Stomach (tissue), 9 donors: Measurements from ENCODE around the gene TANGO2. TPM values are rescaled to one million over a fixed set of nuclear protein-coding genes. Genes with fewer than 3 reads are reported as not detected.

ENCODE experiments used
- DNase-seq, 2 donors: peaks; one replicate each; pipeline versions ENCODE4 v3.0.0 to v3.0.0-alpha.2; 2013 to 2019
- H3K27ac ChIP-seq, 5 donors: fragments of 200-600 bp in 4 of 5; sonication (generic) in 4 of 5; one replicate each; pipeline ENCODE4 v1.5.1; 2013 to 2019; ENCODE audit warnings: mild to moderate bottlenecking in 1 of 5, moderate library complexity in 1 of 5
- H3K27me3 ChIP-seq, 3 donors: fragments of 200-600 bp; sonication (generic); one replicate each; pipeline ENCODE4 v1.5.1; 2017 to 2019; ENCODE audit warnings: mixed run types in 1 of 3
- H3K36me3 ChIP-seq, 4 donors: fragments of 200-600 bp; sonication (generic); 1 replicate in 3 of 4; 2 replicates in 1 of 4; pipeline ENCODE4 v1.5.1; 2016 to 2019
- H3K4me1 ChIP-seq, 4 donors: fragments of 200-600 bp; sonication (generic); one replicate each; pipeline ENCODE4 v1.5.1; 2016 to 2019
- H3K4me3 ChIP-seq, 4 donors: fragments of 200-600 bp; sonication (generic) in 3 of 4; one replicate each; pipeline ENCODE4 v1.5.1; 2016 to 2019; ENCODE audit warnings: mild to moderate bottlenecking in 1 of 4
- H3K9me3 ChIP-seq, 4 donors: fragments of 200-600 bp; sonication (generic); one replicate each; pipeline ENCODE4 v1.5.1; 2016 to 2019
- EP300 ChIP-seq: sonication (generic); formaldehyde crosslinking; IDR thresholded peaks from one replicate; pipeline ENCODE4 v1.6.1; 2017; ENCODE audit warnings: antibody characterized with exemption
- POLR2A ChIP-seq, 4 donors: fragments of 450-650 bp; IDR thresholded peaks; one replicate each; pipeline ENCODE4 v1.6.1; 2016; ENCODE audit warnings: antibody characterized with exemption in 4 of 4, control low read depth in 2 of 4, mild to moderate bottlenecking in 1 of 4, moderate library complexity in 1 of 4
- POLR2AphosphoS5 ChIP-seq, 3 donors: sonication (generic); formaldehyde crosslinking; IDR thresholded peaks; one replicate each; pipeline ENCODE4 v1.6.1; 2016; ENCODE audit warnings: antibody characterized with exemption in 3 of 3
- WGBS, 5 donors: extraction: QIAGEN DNeasy Blood & Tissue Kit in 3 of 5; methylation state at CpG; one replicate each; pipeline versions ENCODE4 v1.1.5 to v1.1.7; 2013 to 2018; 5-methylcytosine and 5-hydroxymethylcytosine counted together
- intact Hi-C: fragments of 100-400 bp; cut with DNase I; formaldehyde crosslinking; loops from one replicate; pipeline ENCODE4 v1.15.1; 2023; ENCODE audit warnings: low total_unique reads
- polyA plus RNA-seq, 3 donors: library from polyadenylated mRNA; stranded (reverse); fragments of 200-250 nt; gene quantifications; one replicate each; pipeline ENCODE4 v1.2.3, GENCODE V29; 2013
- total RNA-seq, 5 donors: library from RNA; depleted of rRNA; stranded (reverse); fragments of >200 nt; gene quantifications; one replicate each; pipeline versions ENCODE4 v1.1.0 to v1.2.3, GENCODE V29; 2014 to 2016
- TF ChIP-seq, protein P1 (sequence below), 7 experiments: fragments of 450-650 bp in 4 of 7; fragments of 200-600 bp in 3 of 7; sonication (generic) in 3 of 7; IDR thresholded peaks; one replicate each; pipeline ENCODE4 v1.5.1; 2016 to 2019; ENCODE audit warnings: antibody characterized with exemption in 7 of 7, control low read depth in 2 of 7, mild to moderate bottlenecking in 1 of 7
- donor health status: healthy with polysubstance abuse.
- donor health status: Bipolar disorder and iron deficiency.
- donor health status: healthy.

Gene TANGO2
- total and polyA plus RNA-seq, 8 donors, result 13.8 to 38.8 (median 26.6) TPM

DNA sequence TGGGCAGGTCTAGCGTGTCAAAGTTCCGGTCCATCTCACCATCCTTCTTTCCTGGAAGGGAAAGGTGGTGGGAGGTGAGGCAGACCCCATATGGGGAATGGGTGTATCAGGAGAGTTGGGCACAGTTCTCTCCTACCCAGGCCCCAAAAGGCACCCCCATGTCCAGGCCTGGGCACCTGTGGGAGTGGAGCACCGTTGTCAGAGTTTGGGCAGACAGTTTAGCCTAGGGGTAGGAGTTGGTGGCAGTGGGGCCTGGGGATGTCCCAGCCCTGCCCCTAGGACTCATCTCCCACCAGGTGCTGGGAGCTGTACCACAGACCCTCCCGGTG, 45.2 kb upstream of the TANGO2 start:
- WGBS, 5 donors, result 70 to 90% (median 86%) methylated on average over 3 to 4 of the region's 4 CpGs
- no peak overlapping the region for H3K27ac ChIP-seq

DNA sequence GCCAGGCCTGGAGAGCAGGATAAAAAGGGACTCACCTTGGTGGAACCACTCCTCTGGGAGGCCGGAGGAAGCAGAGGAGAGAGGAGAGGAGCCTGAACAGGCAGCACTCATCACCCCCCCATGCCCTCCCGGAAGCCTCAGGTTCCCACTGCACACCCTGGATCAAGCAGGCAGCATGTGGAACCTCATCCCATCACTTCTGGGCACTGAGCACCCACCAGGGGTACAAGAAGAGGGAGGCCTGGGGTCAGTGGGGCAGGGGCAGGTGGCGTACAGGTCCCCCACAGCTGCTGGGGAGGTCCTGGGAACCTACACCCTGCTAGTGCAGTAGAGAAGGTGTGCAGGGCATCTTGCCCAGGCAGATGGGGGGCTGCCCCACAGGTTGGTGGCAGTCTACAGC, 44.2 kb upstream of the TANGO2 start:
- no peak for DNase-seq
- 77 to 96% (median 87%) methylated on average over 2 to 3 of the region's 3 CpGs for WGBS, 5 donors
- Histone ChIP-seq H3K4me1 (peaks cover 0 to 18% (median 9%) of the 10 kb centered on the region in 4 donors), H3K27ac (peak overlapping the region in 1 of 5 donors; percentile 18), H3K9me3 (no peaks in the 10 kb centered on the region), H3K4me3 (no peak overlapping the region), H3K36me3 (peaks cover 14 to 70% (median 53%) of the 10 kb centered on the region in 4 donors), H3K27me3 (no peaks in the 10 kb centered on the region)
- intact Hi-C loops, result loop anchor here (5.0 kb wide), 1 partner anchor 36 kb away; no protein-coding TSS in a partner anchor
- TF ChIP-seq, protein P1, sequence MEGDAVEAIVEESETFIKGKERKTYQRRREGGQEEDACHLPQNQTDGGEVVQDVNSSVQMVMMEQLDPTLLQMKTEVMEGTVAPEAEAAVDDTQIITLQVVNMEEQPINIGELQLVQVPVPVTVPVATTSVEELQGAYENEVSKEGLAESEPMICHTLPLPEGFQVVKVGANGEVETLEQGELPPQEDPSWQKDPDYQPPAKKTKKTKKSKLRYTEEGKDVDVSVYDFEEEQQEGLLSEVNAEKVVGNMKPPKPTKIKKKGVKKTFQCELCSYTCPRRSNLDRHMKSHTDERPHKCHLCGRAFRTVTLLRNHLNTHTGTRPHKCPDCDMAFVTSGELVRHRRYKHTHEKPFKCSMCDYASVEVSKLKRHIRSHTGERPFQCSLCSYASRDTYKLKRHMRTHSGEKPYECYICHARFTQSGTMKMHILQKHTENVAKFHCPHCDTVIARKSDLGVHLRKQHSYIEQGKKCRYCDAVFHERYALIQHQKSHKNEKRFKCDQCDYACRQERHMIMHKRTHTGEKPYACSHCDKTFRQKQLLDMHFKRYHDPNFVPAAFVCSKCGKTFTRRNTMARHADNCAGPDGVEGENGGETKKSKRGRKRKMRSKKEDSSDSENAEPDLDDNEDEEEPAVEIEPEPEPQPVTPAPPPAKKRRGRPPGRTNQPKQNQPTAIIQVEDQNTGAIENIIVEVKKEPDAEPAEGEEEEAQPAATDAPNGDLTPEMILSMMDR (IDR thresholded peaks at IDR 0.05), result no peak
- TF ChIP-seq POLR2A (IDR thresholded peaks at IDR 0.05) (no peak), POLR2AphosphoS5 (IDR thresholded peaks at IDR 0.05) (no peak), EP300 (no peak)

More for the DNA sequence above, 45.2 kb upstream of the TANGO2 start:
- no peak overlapping the region for H3K4me3 ChIP-seq
- TF ChIP-seq, protein P1 (IDR thresholded peaks at IDR 0.05), result no peak
- no peak for TF ChIP-seq POLR2AphosphoS5 (IDR thresholded peaks at IDR 0.05)
- TF ChIP-seq EP300, result no peak
- TF ChIP-seq POLR2A (IDR thresholded peaks at IDR 0.05), result no peak
- H3K27me3 ChIP-seq, result no peaks in the 10 kb centered on the region
- H3K4me1 ChIP-seq, result peaks cover 5 to 28% (median 17%) of the 10 kb centered on the region in 4 donors
- no peak for DNase-seq
- H3K36me3 ChIP-seq, result peaks cover 8 to 68% (median 47%) of the 10 kb centered on the region in 4 donors
- intact Hi-C loops, result loop anchor here (5.0 kb wide), 1 partner anchor 37 kb away; no protein-coding TSS in a partner anchor
- no peaks in the 10 kb centered on the region for H3K9me3 ChIP-seq

DNA sequence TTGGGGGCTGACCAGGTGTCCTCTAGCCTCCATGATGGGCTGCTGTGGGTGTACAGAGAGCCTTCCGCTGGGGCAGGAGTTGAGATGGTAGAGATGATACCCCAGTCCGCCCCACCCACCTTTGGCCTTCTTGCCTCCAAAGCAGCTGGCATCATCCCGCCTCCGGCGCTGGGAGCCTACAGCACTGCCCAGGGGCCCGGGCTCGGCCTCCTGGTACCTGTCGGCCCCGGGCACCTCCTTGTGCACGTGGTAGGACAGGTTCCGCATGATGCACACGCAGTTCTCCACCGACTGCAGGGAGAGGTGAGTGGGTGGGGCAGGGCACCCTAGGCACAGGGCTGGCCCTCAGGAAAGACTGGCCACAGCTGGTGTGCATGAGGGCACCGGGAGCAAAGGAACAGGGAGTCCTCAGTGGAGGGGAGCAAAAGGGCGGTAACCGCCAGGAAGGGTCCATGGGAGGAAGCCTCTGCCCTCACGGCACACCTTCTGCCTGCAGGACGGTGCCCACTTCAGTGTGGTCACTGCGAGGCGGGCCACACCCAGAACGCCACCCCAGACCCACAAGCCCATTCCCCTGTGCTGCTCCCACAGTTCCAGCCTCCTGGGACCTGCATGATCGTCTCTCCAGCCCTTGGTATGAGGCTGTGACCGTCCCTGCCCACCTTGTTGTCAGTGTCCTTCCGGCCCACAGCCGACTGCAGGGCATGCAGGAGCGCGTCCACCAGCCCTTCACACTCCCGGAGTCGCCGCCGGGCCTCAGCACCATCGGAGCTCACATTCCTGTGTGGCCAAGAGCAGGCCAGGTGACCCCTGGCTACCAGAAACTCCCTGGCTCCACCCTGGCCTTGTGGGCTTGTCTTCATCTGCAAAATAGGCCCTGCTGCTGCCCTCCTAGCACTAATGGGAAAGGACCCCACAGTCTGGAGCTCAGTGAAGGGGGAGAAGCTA, 43.3 kb upstream of the TANGO2 start:
- intact Hi-C loops, result loop anchor here (5.0 kb wide), 1 partner anchor 35 kb away; no protein-coding TSS in a partner anchor
- TF ChIP-seq POLR2AphosphoS5 (IDR thresholded peaks at IDR 0.05) (no peak), POLR2A (IDR thresholded peaks at IDR 0.05) (no peak), EP300 (no peak)
- TF ChIP-seq, protein P1 (IDR thresholded peaks at IDR 0.05), result no peak
- H3K27ac ChIP-seq, result no peak overlapping the region
- no peaks in the 10 kb centered on the region for H3K27me3 ChIP-seq
- 85 to 92% (median 87%) methylated on average over 28 to 32 of the region's 32 CpGs for WGBS, 5 donors
- no peak for DNase-seq
- H3K9me3 ChIP-seq, result no peaks in the 10 kb centered on the region
- no peak overlapping the region for H3K4me3 ChIP-seq
- peaks cover 14 to 64% (median 51%) of the 10 kb centered on the region in 4 donors for H3K36me3 ChIP-seq
- H3K4me1 ChIP-seq, result peaks cover 0 to 15% (median 9%) of the 10 kb centered on the region in 4 donors

DNA sequence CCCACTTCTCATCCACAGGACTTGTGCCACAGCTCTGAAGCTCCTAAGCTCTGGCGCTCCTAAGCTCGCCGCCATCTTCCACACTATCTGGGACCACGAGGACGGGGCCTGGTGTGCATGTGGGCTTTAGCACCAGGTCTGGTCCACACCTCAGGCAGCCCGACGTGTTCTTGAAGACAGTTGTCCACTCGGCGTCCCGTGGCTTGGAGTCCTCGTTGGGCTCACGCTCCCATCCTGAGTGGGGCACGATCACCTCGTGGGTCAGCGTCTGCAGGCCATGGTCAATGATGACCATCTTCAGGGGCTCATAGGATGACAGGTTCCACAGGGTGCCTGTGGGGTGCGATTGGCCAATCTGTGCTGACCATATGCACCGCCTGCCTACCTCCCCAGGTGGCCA, 42.2 kb upstream of the TANGO2 start:
- TF ChIP-seq, protein P1 (IDR thresholded peaks at IDR 0.05), result no peak
- no peak for TF ChIP-seq POLR2AphosphoS5 (IDR thresholded peaks at IDR 0.05)
- TF ChIP-seq EP300, result no peak
- intact Hi-C loops, result loop anchor here (5.0 kb wide), 1 partner anchor 34 kb away; no protein-coding TSS in a partner anchor

More for the DNA sequence above, 42.2 kb upstream of the TANGO2 start:
- DNase-seq, result no peak
- no peak overlapping the region for H3K4me3 ChIP-seq
- no peaks in the 10 kb centered on the region for H3K27me3 ChIP-seq
- H3K9me3 ChIP-seq, result no peaks in the 10 kb centered on the region
- WGBS, 5 donors, result 94 to 97% (median 95%) methylated on average over 13 to 17 of the region's 17 CpGs
- peaks cover 14 to 53% (median 41%) of the 10 kb centered on the region in 4 donors for H3K36me3 ChIP-seq
- peaks cover 4 to 24% (median 13%) of the 10 kb centered on the region in 4 donors for H3K4me1 ChIP-seq
- H3K27ac ChIP-seq, result no peak overlapping the region
